IMR-90 (cell line): Measurements from ENCODE around the gene CRLF1. TPM values are rescaled to one million over a fixed set of nuclear protein-coding genes. Genes with fewer than 3 reads are reported as not detected.

ENCODE experiments used
- BHLHE40 ChIP-seq: fragments of 150-350 bp; IDR thresholded peaks from 2 replicates; pipeline ENCODE4 v1.6.1; 2016; ENCODE audit warnings: mild to moderate bottlenecking, low read depth, low read length
- MAFK ChIP-seq: IDR thresholded peaks from 2 replicates; pipeline ENCODE4 v1.6.1; 2012; ENCODE audit warnings: low read depth, low read length, improper control_type of control experiment
- MAZ ChIP-seq: IDR thresholded peaks from 2 replicates; pipeline ENCODE4 v1.6.1; 2012; ENCODE audit warnings: low read depth, mild to moderate bottlenecking, low read length, improper control_type of control experiment, moderate library complexity, borderline replicate concordance
- MXI1 ChIP-seq: IDR thresholded peaks from 2 replicates; pipeline ENCODE4 v1.6.1; 2012; ENCODE audit warnings: low read depth, mild to moderate bottlenecking, low read length, moderate library complexity, borderline replicate concordance
- NFE2L2 ChIP-seq: fragments of 150-350 bp; IDR thresholded peaks from 2 replicates; pipeline ENCODE4 v1.6.1; 2016; ENCODE audit warnings: low read depth, mild to moderate bottlenecking, low read length
- RAD21 ChIP-seq: IDR thresholded peaks from 2 replicates; pipeline ENCODE4 v1.6.1; 2012; ENCODE audit warnings: low read length, improper control_type of control experiment
- RCOR1 ChIP-seq: IDR thresholded peaks from 2 replicates; pipeline ENCODE4 v1.6.1; 2012; ENCODE audit warnings: mild to moderate bottlenecking, low read length, improper control_type of control experiment; ENCODE audit not compliant: insufficient replicate concordance
- polyA plus RNA-seq, 3 experiments: library from polyadenylated mRNA; depleted of rRNA; stranded (reverse); fragments of >200 nt; gene quantifications; 2 replicates each; pipeline ENCODE4 v1.2.3, GENCODE V29; 2012; ENCODE audit warnings: low replicate concordance in 1 of 3
- total RNA-seq: library from RNA; depleted of rRNA; stranded (reverse); fragments of >200 nt; gene quantifications from 2 replicates; pipeline ENCODE4 v1.2.3, GENCODE V29; 2012

The CRLF1 gene
- total and polyA plus RNA-seq, 2 of the 4 experiments (the other 2 are of a cell fraction): 0.18 to 3.1 TPM

GRCh38 chr19:18594096-18594823 is 12.3 kb downstream of the CRLF1 start (continued):
- peak; percentile 80; the same call in 1 of the 2 replicates for TF ChIP-seq MAZ
- TF ChIP-seq MAFK: no peak
- TF ChIP-seq NFE2L2: 0 out of 2 replicates have a peak, but pooled peaks have one; percentile 3
- peak; percentile 89 for TF ChIP-seq RAD21
- no peak for TF ChIP-seq RCOR1
- peak; percentile 88 for TF ChIP-seq MXI1
- TF ChIP-seq BHLHE40: peak; percentile 36; the same call in 1 of the 2 replicates
